H9 (cell line): ENCODE data around the gene BBIP1. TPM values are rescaled to one million over a fixed set of nuclear protein-coding genes. Genes with fewer than 3 reads are reported as not detected.

Experiments used
- DNase-seq: peaks from one replicate; pipeline ENCODE4 v3.0.0-alpha.2; 2017
- H2AFZ ChIP-seq: one replicate; pipeline ENCODE4 v1.6.1; 2013; ENCODE audit warnings: mild to moderate bottlenecking, low read length, control low read depth, moderate library complexity
- H2AK5ac ChIP-seq: 2 replicates; pipeline ENCODE4 v1.6.1; 2013; ENCODE audit warnings: low read length, control low read depth, mixed read lengths; ENCODE audit not compliant: insufficient read length
- H2BK120ac ChIP-seq: one replicate; pipeline ENCODE4 v1.6.1; 2013; ENCODE audit warnings: low read depth, mild to moderate bottlenecking, low read length, control low read depth, inconsistent platforms; ENCODE audit not compliant: poor library complexity, severe bottlenecking
- H2BK12ac ChIP-seq: 2 replicates; pipeline ENCODE4 v1.6.1; 2013; ENCODE audit warnings: low read length, control low read depth, mixed read lengths, low read depth; ENCODE audit not compliant: insufficient read length
- H2BK15ac ChIP-seq: 2 replicates; pipeline ENCODE4 v1.6.1; 2013; ENCODE audit warnings: low read depth, low read length, control low read depth
- H2BK20ac ChIP-seq: one replicate; pipeline ENCODE4 v1.6.1; 2013; ENCODE audit warnings: low read depth, mild to moderate bottlenecking, low read length, control low read depth, inconsistent platforms; ENCODE audit not compliant: poor library complexity, severe bottlenecking
- H2BK5ac ChIP-seq: 2 replicates; pipeline ENCODE4 v1.6.1; 2013; ENCODE audit warnings: low read length, control low read depth, mixed read lengths; ENCODE audit not compliant: insufficient read length
- H3K14ac ChIP-seq: 2 replicates; pipeline ENCODE4 v1.6.1; 2013; ENCODE audit warnings: low read length, control low read depth; ENCODE audit not compliant: insufficient read depth
- H3K18ac ChIP-seq: 2 replicates; pipeline ENCODE4 v1.6.1; 2013; ENCODE audit warnings: low read depth, mild to moderate bottlenecking, mixed read lengths, low read length, control low read depth; ENCODE audit not compliant: insufficient read length
- H3K23ac ChIP-seq: 2 replicates; pipeline ENCODE4 v1.6.1; 2013; ENCODE audit warnings: low read length, control low read depth, mixed read lengths, low read depth; ENCODE audit not compliant: insufficient read length
- H3K23me2 ChIP-seq: 2 replicates; pipeline ENCODE4 v1.6.1; 2013; ENCODE audit warnings: low read depth, mild to moderate bottlenecking, mixed read lengths, low read length, control low read depth; ENCODE audit not compliant: insufficient read length, poor library complexity, severe bottlenecking
- H3K27ac ChIP-seq: 2 replicates; pipeline ENCODE4 v1.5.1; 2013; ENCODE audit warnings: low read length, control low read depth, mixed read lengths, low read depth; ENCODE audit not compliant: insufficient read length
- H3K27me3 ChIP-seq: 2 replicates; pipeline ENCODE4 v1.6.1; 2013; ENCODE audit warnings: low read length, control low read depth, inconsistent platforms; ENCODE audit not compliant: insufficient read depth
- H3K4ac ChIP-seq: 2 replicates; pipeline ENCODE4 v1.6.1; 2013; ENCODE audit warnings: low read depth, mild to moderate bottlenecking, control low read depth, inconsistent platforms, low read length, moderate library complexity
- H3K4me1 ChIP-seq: 2 replicates; pipeline ENCODE4 v1.6.1; 2013; ENCODE audit warnings: low read length, control low read depth, inconsistent platforms; ENCODE audit not compliant: insufficient read depth
- H3K4me2 ChIP-seq: 2 replicates; pipeline ENCODE4 v1.6.1; 2013; ENCODE audit warnings: low read length, control low read depth, mixed read lengths; ENCODE audit not compliant: insufficient read length, insufficient read depth
- H3K56ac ChIP-seq: 2 replicates; pipeline ENCODE4 v1.6.1; 2013; ENCODE audit warnings: low read depth, mild to moderate bottlenecking, mixed read lengths, low read length, control low read depth; ENCODE audit not compliant: insufficient read length
- H3K79me1 ChIP-seq: 2 replicates; pipeline ENCODE4 v1.6.1; 2013; ENCODE audit warnings: low read depth, mild to moderate bottlenecking, moderate library complexity, low read length, control low read depth, inconsistent platforms; ENCODE audit not compliant: insufficient read depth, poor library complexity, severe bottlenecking
- H3K79me2 ChIP-seq: 2 replicates; pipeline ENCODE4 v1.6.1; 2013; ENCODE audit warnings: low read length, control low read depth, inconsistent platforms; ENCODE audit not compliant: insufficient read depth
- H3K9ac ChIP-seq: 2 replicates; pipeline ENCODE4 v1.6.1; 2013; ENCODE audit warnings: low read length, control low read depth, mixed read lengths; ENCODE audit not compliant: insufficient read length; ENCODE audit errors: extremely low read depth
- H3K9me3 ChIP-seq: one replicate; pipeline ENCODE4 v1.6.1; 2013; ENCODE audit warnings: low read depth, low read length, inconsistent platforms; ENCODE audit not compliant: control insufficient read depth
- H3T11ph ChIP-seq: one replicate; pipeline ENCODE4 v1.6.1; 2013; ENCODE audit warnings: mild to moderate bottlenecking, low read length, control low read depth, inconsistent platforms
- H4K20me1 ChIP-seq: one replicate; pipeline ENCODE4 v1.6.1; 2013; ENCODE audit not compliant: control insufficient read depth, insufficient read length, insufficient read depth
- H4K5ac ChIP-seq: 2 replicates; pipeline ENCODE4 v1.6.1; 2013; ENCODE audit warnings: low read depth, mild to moderate bottlenecking, mixed read lengths, low read length, control low read depth; ENCODE audit not compliant: insufficient read length
- H4K8ac ChIP-seq: replicated peaks from 2 replicates; pipeline ENCODE4 v1.6.1; 2013; ENCODE audit warnings: low read length, control low read depth, mixed read lengths, low read depth; ENCODE audit not compliant: insufficient read length
- H4K91ac ChIP-seq: 2 replicates; pipeline ENCODE4 v1.6.1; 2013; ENCODE audit warnings: low read depth, mild to moderate bottlenecking, moderate library complexity, mixed read lengths, low read length, control low read depth; ENCODE audit not compliant: insufficient read length
- H3K27ac Mint-ChIP-seq, 3 experiments: 2 replicates in 2 of 3; 3 replicates in 1 of 3; pipeline ENCODE4 v1.8.0; 2020 to 2021; ENCODE audit warnings: mixed read lengths in 3 of 3, mild to moderate bottlenecking in 1 of 3, moderate library complexity in 1 of 3
- H3K27me3 Mint-ChIP-seq: 2 replicates; pipeline ENCODE4 v1.8.0; 2021; ENCODE audit warnings: low read depth, mild to moderate bottlenecking, moderate library complexity, mixed read lengths
- H3K36me3 Mint-ChIP-seq, 3 experiments: 2 replicates in 2 of 3; 3 replicates in 1 of 3; pipeline ENCODE4 v1.8.0; 2020 to 2021; ENCODE audit warnings: low read depth in 3 of 3, mixed read lengths in 3 of 3; ENCODE audit not compliant: insufficient read depth in 1 of 3
- H3K4me1 Mint-ChIP-seq, 2 experiments: 2 replicates each; pipeline ENCODE4 v1.8.0; 2020; ENCODE audit warnings: mixed read lengths in 2 of 2
- H3K4me3 Mint-ChIP-seq, 2 experiments: 2 replicates in 1 of 2; 3 replicates in 1 of 2; pipeline ENCODE4 v1.8.0; 2020 to 2021; ENCODE audit warnings: mild to moderate bottlenecking in 2 of 2, mixed read lengths in 2 of 2, moderate library complexity in 1 of 2
- H3K9me3 Mint-ChIP-seq, 2 experiments: 2 replicates in 1 of 2; 3 replicates in 1 of 2; pipeline ENCODE4 v1.8.0; 2020; ENCODE audit warnings: mild to moderate bottlenecking in 2 of 2, mixed read lengths in 2 of 2, moderate library complexity in 1 of 2
- CTCF ChIP-seq: fragments of 200-600 bp; sonication (generic); conservative IDR thresholded peaks from 3 replicates; pipeline ENCODE4 v1.8.0; 2021; ENCODE audit warnings: antibody characterized with exemption, mild to moderate bottlenecking
- WGBS: extraction: QIAGEN DNeasy Blood & Tissue Kit; methylation state at CpG from one replicate; pipeline ENCODE4 v1.1.7; 2013; ENCODE audit warnings: missing lambda C conversion rate, low lambda C conversion rate, mixed read lengths; ENCODE audit not compliant: insufficient read length; ENCODE audit errors: extremely low coverage; 5-methylcytosine and 5-hydroxymethylcytosine counted together
- total RNA-seq: library from RNA; stranded (reverse); gene quantifications from 2 replicates; pipeline ENCODE4 v1.2.1, GENCODE V29; 2021

The BBIP1 gene
- total RNA-seq, 1 experiment from 2014 or later = 18.8 TPM

GRCh38 chr10:110862961-110863360, 56.0 kb downstream of the BBIP1 start:
- Histone ChIP-seq H3K79me2 (no peaks in the 10 kb centered on the region), H3K79me1 (no peaks in the 10 kb centered on the region), H3K23me2 (no peaks in the 10 kb centered on the region), H3K27ac (no peak overlapping the region), H4K20me1 (no peaks in the 10 kb centered on the region), H3K4me1 (no peaks in the 10 kb centered on the region), H3K9me3 (no peaks in the 10 kb centered on the region), H3K4ac (no peak overlapping the region), H3K56ac (no peak overlapping the region), H3K9ac (no peak overlapping the region), H3K14ac (no peak overlapping the region), H3K23ac (no peak overlapping the region), H3K4me2 (no peak overlapping the region), H2BK5ac (no peak overlapping the region), H3K18ac (no peak overlapping the region), H2AFZ (no peak overlapping the region), H2BK15ac (no peak overlapping the region), H2BK20ac (no peak overlapping the region), H4K91ac (no peak overlapping the region), H2AK5ac (no peak overlapping the region), H4K8ac (no peak overlapping the region), H3T11ph (no peak overlapping the region), H2BK120ac (no peak overlapping the region), H3K27me3 (no peaks in the 10 kb centered on the region), H4K5ac (no peak overlapping the region), H2BK12ac (no peak overlapping the region)
- no peak for DNase-seq
- Mint-ChIP-seq H3K27ac (no peak overlapping the region), H3K4me3 (no peak overlapping the region), H3K9me3 (no peaks in the 10 kb centered on the region), H3K4me1 (peaks cover 7 to 24% of the 10 kb centered on the region in 2 experiments), H3K36me3 (no peaks in the 10 kb centered on the region), H3K27me3 (no peaks in the 10 kb centered on the region)
- TF ChIP-seq CTCF = no peak
- no CpG with 5 or more reads among the region's 6 CpGs for WGBS
